HG03565 (cell line): Measurements from ENCODE around the gene EPGN.
"Not testable (repeated sequence)": the region's sequence is repeated elsewhere in the genome, so short reads cannot be mapped to it uniquely, and the experiment has no call there.

Experiments
- ATAC-seq: cut with Tn5 transposase; IDR thresholded peaks from one replicate; pipeline ENCODE4 v1.9.1; 2021; ENCODE audit warnings: mild to moderate bottlenecking, moderate library complexity; ENCODE audit not compliant: unreplicated experiment

Gene EPGN

GRCh38 chr4:74335341-74336021, 27.2 kb downstream of the EPGN start:
- peak; percentile 80 for ATAC-seq

- no peak for ATAC-seq
Measured at GRCh38 chr4:74338792-74339333, 30.6 kb downstream of the EPGN start.

- no peak for ATAC-seq
Measured at GRCh38 chr4:74339501-74339900, 31.2 kb downstream of the EPGN start.

DNA sequence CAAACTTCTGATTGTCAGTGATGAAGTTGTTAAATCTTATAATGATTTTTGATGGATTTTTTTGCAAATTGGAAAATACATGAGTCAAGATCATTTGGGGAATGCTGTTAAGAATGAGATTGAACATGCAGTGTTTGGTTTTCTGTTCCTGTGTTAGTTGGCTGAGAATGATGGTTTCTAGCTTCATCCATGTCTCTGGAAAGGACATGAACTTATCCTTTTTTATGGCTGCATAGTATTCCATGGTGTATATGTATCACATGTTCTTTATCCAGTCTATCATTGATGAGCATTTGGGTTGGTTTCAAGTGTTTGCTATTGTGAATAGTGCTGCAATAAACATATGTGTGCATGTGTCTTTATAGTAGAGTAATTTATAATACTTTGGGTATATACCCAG, 32.2 kb downstream of the EPGN start:
- not testable (repeated sequence) for ATAC-seq

- ATAC-seq, result no peak
Measured at GRCh38 chr4:74344031-74344430, 35.8 kb downstream of the EPGN start.

DNA sequence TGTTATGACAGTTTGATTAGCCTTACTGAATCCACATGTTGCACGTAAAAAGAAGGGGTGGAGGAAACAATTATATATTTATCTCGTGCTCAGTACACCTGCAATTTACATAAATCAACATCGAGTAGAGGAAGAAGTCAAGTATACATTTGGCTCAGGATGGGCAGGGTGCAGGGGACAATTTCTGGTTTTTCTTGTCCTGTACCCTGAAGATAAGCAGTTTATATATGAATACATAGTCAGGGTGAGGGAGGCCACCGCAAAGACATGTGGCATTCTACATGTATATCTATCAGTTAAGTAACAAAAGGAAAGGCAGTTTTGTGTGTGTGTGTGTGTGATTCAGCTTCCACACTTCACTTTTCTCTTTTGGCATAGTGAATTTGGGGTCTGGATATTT, 45.6 kb downstream of the EPGN start:
- no peak for ATAC-seq

DNA sequence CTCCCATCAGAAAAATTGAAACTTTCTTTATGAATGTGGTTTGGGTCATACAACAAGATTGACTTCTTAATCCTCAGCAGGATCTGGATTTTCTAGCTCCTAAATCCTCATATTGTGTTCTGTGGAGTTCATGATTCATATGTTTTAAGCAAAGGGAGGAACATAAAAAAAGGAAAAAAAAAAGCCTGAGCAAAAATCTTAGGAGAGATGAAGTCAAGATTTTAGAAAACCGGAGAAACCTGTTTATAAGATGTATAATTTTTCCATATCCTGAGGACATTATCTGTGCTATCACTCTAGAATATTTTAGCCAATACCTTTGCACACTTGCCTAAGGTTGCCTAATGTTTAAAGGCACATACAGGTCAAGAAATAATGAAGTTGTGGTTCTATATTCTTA, 49.7 kb downstream of the EPGN start:
- ATAC-seq, result no peak

DNA sequence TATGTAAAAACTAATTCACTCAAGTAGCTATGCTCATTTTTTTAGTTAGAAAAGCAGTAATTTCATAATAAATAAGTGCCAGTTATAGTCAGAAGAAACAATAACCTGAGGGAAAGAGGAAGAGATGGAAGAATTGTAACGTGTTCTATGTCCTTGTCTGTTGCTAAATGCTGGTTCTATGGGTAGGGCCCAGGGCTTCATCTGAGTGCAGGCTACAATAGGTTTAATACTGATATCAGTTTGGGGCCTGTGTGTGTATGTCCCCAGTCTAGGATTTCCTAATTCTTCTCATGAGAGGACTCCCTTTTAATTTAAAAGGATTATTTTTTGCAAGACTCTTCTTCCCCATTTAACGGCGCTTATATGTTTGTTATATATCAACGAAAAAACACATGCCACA, 53.4 kb downstream of the EPGN start:
- ATAC-seq, result no peak

GRCh38 chr4:74362347-74362746, 54.1 kb downstream of the EPGN start:
- ATAC-seq, result no peak

- ATAC-seq, result no peak
Measured at GRCh38 chr4:74364256-74364651, 56.0 kb downstream of the EPGN start.

DNA sequence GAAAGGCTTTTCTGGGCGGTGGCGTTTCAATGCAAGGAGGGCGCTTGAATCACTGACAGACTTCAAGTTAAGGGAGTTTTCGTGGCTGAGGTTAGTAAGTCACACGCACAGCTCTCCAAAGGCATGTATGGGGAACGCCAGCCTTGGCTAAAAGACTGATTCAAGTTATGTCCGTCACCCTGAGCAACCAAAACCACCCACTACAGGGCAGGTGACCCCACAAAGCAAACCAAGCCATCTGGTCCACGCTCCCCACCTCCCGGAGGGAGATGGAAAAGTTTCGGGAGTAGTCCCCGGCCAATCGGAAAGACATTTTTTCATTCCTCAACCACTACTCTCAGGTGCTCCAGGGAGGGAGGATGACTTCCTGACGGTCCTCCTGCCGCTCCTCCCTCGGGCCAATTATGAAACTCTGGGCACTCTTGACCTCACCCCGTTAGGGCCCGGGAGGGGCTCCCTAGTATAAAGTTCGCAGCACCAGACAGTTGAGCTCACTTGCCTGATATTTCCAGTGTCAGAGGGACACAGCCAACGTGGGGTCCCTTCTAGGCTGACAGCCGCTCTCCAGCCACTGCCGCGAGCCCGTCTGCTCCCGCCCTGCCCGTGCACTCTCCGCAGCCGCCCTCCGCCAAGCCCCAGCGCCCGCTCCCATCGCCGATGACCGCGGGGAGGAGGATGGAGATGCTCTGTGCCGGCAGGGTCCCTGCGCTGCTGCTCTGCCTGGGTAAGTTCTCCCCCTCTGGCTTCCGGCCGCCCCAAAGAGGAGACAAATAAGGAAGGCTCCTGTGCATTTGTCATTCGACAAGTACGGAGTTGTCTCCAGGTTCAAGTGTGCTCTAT, 56.6 kb downstream of the EPGN start, which contains the start of gene EREG:
Gene EREG (plus strand): TSS at position 494 of the 840 bp plus-strand sequence. CDS start 164 bp downstream, at position 658.
- peak; percentile 31 for ATAC-seq

GRCh38 chr4:74365761-74366160, 57.5 kb downstream of the EPGN start:
- no peak for ATAC-seq
